Endothelial cell of umbilical vein (primary cell): Measurements from ENCODE around the gene SPEF2. TPM values are rescaled to one million over a fixed set of nuclear protein-coding genes. Genes with fewer than 3 reads are reported as not detected.

Experiments
- BruUV-seq: library from RNA; stranded (reverse); fragments of 400-500 nt; replicated peaks from 2 replicates; lab custom pipeline; 2021; lab: Mats Ljungman, UMichigan
- CTCF ChIA-PET: fragments of 300-600, 350-600 bp; sonication (Branson Sonifier 250); formaldehyde crosslinking; loops from one replicate; lab custom pipeline; 2021; ENCODE audit warnings: antibody characterized with exemption, inconsistent platforms; lab: Charles Lee
- POLR2A ChIA-PET: fragments of 300-600, 350-600 bp; sonication (Branson Sonifier 250); formaldehyde crosslinking; loops from one replicate; lab custom pipeline; 2021; ENCODE audit warnings: antibody characterized with exemption, inconsistent platforms; lab: Charles Lee
- DNase-seq: peaks from one replicate; pipeline ENCODE4 v3.0.0-alpha.2; 2011; ENCODE audit warnings: low read depth, low spot score
- FAIRE-seq: peaks from 2 replicates; lab custom pipeline; 2011; peaks lifted over from hg19 to GRCh38; lab: Jason Lieb, UNC
- H2AFZ ChIP-seq: 2 replicates; pipeline ENCODE4 v1.6.0; 2012; ENCODE audit warnings: low read depth, low read length, control low read depth, inconsistent platforms
- H3K27ac ChIP-seq: 2 replicates; pipeline ENCODE4 v1.5.1; 2011; ENCODE audit warnings: low read depth, mild to moderate bottlenecking, control low read depth, low read length, moderate library complexity; ENCODE audit not compliant: insufficient read depth
- H3K27me3 ChIP-seq, 2 experiments: 2 replicates each; pipeline versions ENCODE4 v1.6.0 to v1.6.1; 2011; ENCODE audit warnings: low read length in 2 of 2, mixed read lengths in 1 of 2; ENCODE audit not compliant: control insufficient read depth in 2 of 2, insufficient read depth in 2 of 2
- H3K36me3 ChIP-seq, 2 experiments: 2 replicates in 1 of 2; 3 replicates in 1 of 2; pipeline ENCODE4 v1.5.1; 2011; ENCODE audit warnings: low read length in 2 of 2, mild to moderate bottlenecking in 1 of 2, moderate library complexity in 1 of 2; ENCODE audit not compliant: control insufficient read depth in 2 of 2, insufficient read depth in 2 of 2; ENCODE audit errors: extremely low read depth in 1 of 2
- H3K4me1 ChIP-seq: 3 replicates; pipeline ENCODE4 v1.5.1; 2011; ENCODE audit warnings: mild to moderate bottlenecking, low read length; ENCODE audit not compliant: control insufficient read depth, insufficient read depth; ENCODE audit errors: extremely low read depth
- H3K4me2 ChIP-seq: 2 replicates; pipeline ENCODE4 v1.6.1; 2011; ENCODE audit warnings: low read length, control low read depth, mixed read lengths; ENCODE audit not compliant: insufficient read depth
- H3K4me3 ChIP-seq, 3 experiments: fragments of 200-600 bp in 1 of 3; sonication (generic), shearing (Covaris generic) in 1 of 3; replicated peaks in 1 of 3; 2 replicates each; pipeline ENCODE4 v1.5.1; 2011 to 2016; ENCODE audit warnings: control low read depth in 3 of 3, low read length in 3 of 3, mild to moderate bottlenecking in 2 of 3, inconsistent platforms in 1 of 3, low read depth in 1 of 3, moderate library complexity in 1 of 3; ENCODE audit not compliant: insufficient read depth in 1 of 3
- H3K79me2 ChIP-seq: 2 replicates; pipeline ENCODE4 v1.6.0; 2012; ENCODE audit warnings: low read length, inconsistent platforms; ENCODE audit not compliant: control insufficient read depth, insufficient read depth
- H3K9ac ChIP-seq: replicated peaks from 2 replicates; pipeline ENCODE3; 2011; ENCODE audit warnings: low read length, control low read depth; ENCODE audit not compliant: insufficient read depth; ENCODE audit errors: extremely low read depth
- H3K9me1 ChIP-seq: replicated peaks from 3 replicates; pipeline ENCODE4 v1.6.0; 2011; ENCODE audit warnings: mild to moderate bottlenecking, low read length; ENCODE audit not compliant: control insufficient read depth, insufficient read depth; ENCODE audit errors: extremely low read depth
- H3K9me3 ChIP-seq: replicated peaks from 2 replicates; pipeline ENCODE4 v1.5.1; 2012; ENCODE audit warnings: low read length, inconsistent platforms; ENCODE audit not compliant: control insufficient read depth, insufficient read depth
- H4K20me1 ChIP-seq: replicated peaks from 2 replicates; pipeline ENCODE3; 2011; ENCODE audit warnings: mild to moderate bottlenecking, low read length; ENCODE audit not compliant: control insufficient read depth, insufficient read depth; ENCODE audit errors: extremely low read depth
- CTCF ChIP-seq, 2 donors: IDR thresholded peaks; 1 replicate in 1 of 2; 2 replicates in 1 of 2; pipeline ENCODE4 v1.5.1; 2011; ENCODE audit warnings: low read length in 2 of 2, mild to moderate bottlenecking in 2 of 2, moderate library complexity in 2 of 2, control low read depth in 1 of 2, inconsistent platforms in 1 of 2, low read depth in 1 of 2; ENCODE audit not compliant: insufficient read depth in 1 of 2; ENCODE audit errors: extremely low read depth in 1 of 2
- EZH2 ChIP-seq: IDR thresholded peaks from 2 replicates; pipeline ENCODE4 v1.6.1; 2012; ENCODE audit warnings: borderline replicate concordance, low read depth, mild to moderate bottlenecking, moderate library complexity, low read length, inconsistent platforms; ENCODE audit not compliant: severe bottlenecking
- FOS ChIP-seq: IDR thresholded peaks from 2 replicates; pipeline ENCODE4 v1.6.1; 2011; ENCODE audit warnings: mild to moderate bottlenecking, low read length, moderate library complexity, borderline replicate concordance; ENCODE audit not compliant: insufficient read depth
- GATA2 ChIP-seq: IDR thresholded peaks from 2 replicates; pipeline ENCODE4 v1.7.0; 2011; ENCODE audit warnings: low read depth, mild to moderate bottlenecking, moderate library complexity, mixed read lengths, low read length; ENCODE audit not compliant: insufficient read length, insufficient read depth
- JUN ChIP-seq: IDR thresholded peaks from 2 replicates; pipeline ENCODE4 v1.6.1; 2011; ENCODE audit warnings: borderline replicate concordance, low read depth; ENCODE audit not compliant: insufficient read length, insufficient read depth
- MYC ChIP-seq: IDR thresholded peaks from one replicate; pipeline ENCODE4 v1.6.1; 2011; ENCODE audit warnings: mild to moderate bottlenecking, low read depth, low read length
- POLR2A ChIP-seq: IDR thresholded peaks from 2 replicates; pipeline ENCODE4 v1.6.1; 2012; ENCODE audit warnings: low read depth, mild to moderate bottlenecking, control low read depth, low read length
- POLR2AphosphoS5 ChIP-seq: IDR thresholded peaks from 2 replicates; pipeline ENCODE4 v1.6.1; 2012; ENCODE audit warnings: low read depth, mild to moderate bottlenecking, control low read depth, low read length, moderate library complexity; ENCODE audit not compliant: insufficient read depth
- dilution Hi-C: fragments of 300-500 bp; cut with MboI; formaldehyde crosslinking; loops from one replicate; pipeline ENCODE4 v1.15.0; 2019; ENCODE audit warnings: low sequenced_read_pairs; ENCODE audit not compliant: extremely low pct_ligation_motif_present
- intact Hi-C: fragments of 100-400 bp; cut with micrococcal nuclease; formaldehyde crosslinking; loops from one replicate; pipeline ENCODE4 v1.10.0; 2022
- polyA plus RNA-seq, 4 experiments: library from polyadenylated mRNA; depleted of rRNA in 3 of 4; stranded (reverse) in 3 of 4; unstranded in 1 of 4; fragments of >200 nt; gene quantifications; 2 replicates each; pipeline versions ENCODE4 v1.2.1 to v1.2.3, GENCODE V29; 2011 to 2012; ENCODE audit warnings: missing spikeins in 1 of 4
- total RNA-seq: library from RNA; stranded (reverse); gene quantifications from 2 replicates; pipeline ENCODE4 v1.2.3, GENCODE V29; 2021
- TF ChIP-seq, protein P1 (sequence below): IDR thresholded peaks from 2 replicates; pipeline ENCODE4 v1.6.1; 2011; ENCODE audit not compliant: insufficient read depth, insufficient read length

Gene SPEF2
- total and polyA plus RNA-seq, 2 donors (not counting 3 experiments of a cell fraction or from before 2014, with no cell fraction given): 0.28 to 0.73 TPM

GRCh38 chr5:35640623-35641022 lies 23.0 kb downstream of the SPEF2 start:
- no peaks in the 10 kb centered on the region for H3K9me3 ChIP-seq
- no TSS peak for BruUV-seq
- H3K9ac ChIP-seq: no peak overlapping the region
- H4K20me1 ChIP-seq: no peaks in the 10 kb centered on the region
- CTCF ChIA-PET: no interaction called here
- no peak overlapping the region for H3K27ac ChIP-seq
- FAIRE-seq (no peak), DNase-seq (no peak)
- H3K4me3 ChIP-seq: no peak overlapping the region
- dilution Hi-C loops: no loop called here
- no peaks in the 10 kb centered on the region for H3K79me2 ChIP-seq
- no peaks in the 10 kb centered on the region for H3K27me3 ChIP-seq
- no peaks in the 10 kb centered on the region for H3K9me1 ChIP-seq
- H3K4me1 ChIP-seq: no peaks in the 10 kb centered on the region
- intact Hi-C loops: no loop called here
- H3K36me3 ChIP-seq: no peaks in the 10 kb centered on the region
- TF ChIP-seq GATA2 (no peak), FOS (no peak), MYC (no peak), POLR2AphosphoS5 (no peak), EZH2 (no peak), JUN (no peak), POLR2A (no peak)
- TF ChIP-seq, protein P1, sequence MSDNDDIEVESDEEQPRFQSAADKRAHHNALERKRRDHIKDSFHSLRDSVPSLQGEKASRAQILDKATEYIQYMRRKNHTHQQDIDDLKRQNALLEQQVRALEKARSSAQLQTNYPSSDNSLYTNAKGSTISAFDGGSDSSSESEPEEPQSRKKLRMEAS: no peak
- no peak overlapping the region for H3K4me2 ChIP-seq
- POLR2A ChIA-PET: no interaction called here
- no peak overlapping the region for H2AFZ ChIP-seq

- Histone ChIP-seq H3K4me2 (no peak overlapping the region), H4K20me1 (no peaks in the 10 kb centered on the region), H3K4me3 (no peak overlapping the region), H3K9me3 (no peaks in the 10 kb centered on the region), H3K9me1 (no peaks in the 10 kb centered on the region), H2AFZ (no peak overlapping the region), H3K9ac (no peak overlapping the region), H3K4me1 (no peaks in the 10 kb centered on the region), H3K27me3 (no peaks in the 10 kb centered on the region), H3K79me2 (no peaks in the 10 kb centered on the region), H3K36me3 (no peaks in the 10 kb centered on the region), H3K27ac (no peak overlapping the region)
- POLR2A ChIA-PET: no interaction called here
- DNase-seq (no peak), FAIRE-seq (no peak)
- intact Hi-C loops (no loop called here), dilution Hi-C loops (no loop called here)
- BruUV-seq: no TSS peak
- TF ChIP-seq EZH2 (no peak), FOS (no peak), POLR2A (no peak), MYC (no peak), POLR2AphosphoS5 (no peak), GATA2 (no peak), JUN (no peak), CTCF (IDR thresholded peaks at IDR 0.05; ENCODE audit: extremely low read depth in 1 of 2, insufficient read depth in 1 of 2, low read depth in 1 of 2, low read length in 2 of 2) (no peak)
- TF ChIP-seq, protein P1: no peak
- CTCF ChIA-PET: no interaction called here
Measured at GRCh38 chr5:35644543-35644942, 26.9 kb downstream of the SPEF2 start.
